GM23338 (cell line): ENCODE measurements around the gene SMYD3. TPM values are rescaled to one million over a fixed set of nuclear protein-coding genes. Genes with fewer than 3 reads are reported as not detected.
A peak's percentile ranks its signal among the peaks of the same experiment; 100 is the strongest.

Experiments used
- ATAC-seq: fragments of 200-7000 bp; cut with Tn5 transposase; 3 replicates; pipeline ENCODE4 v1.9.1; 2020
- DNase-seq: peaks from one replicate; pipeline ENCODE4 v3.0.0-alpha.2; 2015; ENCODE audit warnings: low spot score
- H2AFZ ChIP-seq: fragments of 200-600 bp; sonication (generic); 2 replicates; pipeline ENCODE4 v1.8.0; 2016; ENCODE audit warnings: antibody characterized with exemption, mild to moderate bottlenecking, moderate library complexity
- H3F3A ChIP-seq: fragments of 200-600 bp; sonication (generic); replicated peaks from 2 replicates; pipeline ENCODE4 v1.8.0; 2017; ENCODE audit warnings: antibody characterized with exemption, mixed run types, low read depth
- H3K27ac ChIP-seq: fragments of 200-600 bp; sonication (generic); 2 replicates; pipeline ENCODE4 v1.6.1; 2016; ENCODE audit warnings: low read depth
- H3K27me3 ChIP-seq: fragments of 200-600 bp; sonication (generic); 2 replicates; pipeline ENCODE4 v1.8.0; 2016; ENCODE audit warnings: mild to moderate bottlenecking, mixed run types, moderate library complexity; ENCODE audit not compliant: insufficient read depth
- H3K36me3 ChIP-seq: fragments of 200-600 bp; sonication (generic); 2 replicates; pipeline ENCODE4 v1.8.0; 2016; ENCODE audit warnings: mild to moderate bottlenecking; ENCODE audit not compliant: insufficient read depth
- H3K4me1 ChIP-seq: fragments of 200-600 bp; sonication (generic); 2 replicates; pipeline ENCODE4 v1.8.0; 2016; ENCODE audit warnings: mild to moderate bottlenecking, moderate library complexity; ENCODE audit not compliant: insufficient read depth
- H3K4me2 ChIP-seq: fragments of 200-600 bp; sonication (generic); 2 replicates; pipeline ENCODE4 v1.7.1; 2017; ENCODE audit warnings: mixed run types
- H3K4me3 ChIP-seq: fragments of 200-600 bp; sonication (generic); 2 replicates; pipeline ENCODE4 v1.6.1; 2016; ENCODE audit warnings: mixed run types
- H3K79me2 ChIP-seq: fragments of 200-600 bp; sonication (generic); replicated peaks from 2 replicates; pipeline ENCODE4 v1.8.0; 2017; ENCODE audit warnings: mild to moderate bottlenecking; ENCODE audit not compliant: insufficient read depth
- H3K9me2 ChIP-seq: fragments of 200-600 bp; sonication (generic); 2 replicates; pipeline ENCODE4 v1.8.0; 2017; ENCODE audit not compliant: insufficient read depth
- H4K20me1 ChIP-seq: fragments of 200-600 bp; sonication (generic); replicated peaks from 2 replicates; pipeline ENCODE4 v1.8.0; 2017; ENCODE audit warnings: mild to moderate bottlenecking; ENCODE audit not compliant: insufficient read depth
- H3K27ac Mint-ChIP-seq: 2 replicates; pipeline ENCODE4 v1.8.0; 2020; ENCODE audit warnings: inconsistent platforms, mild to moderate bottlenecking, moderate library complexity, mixed read lengths
- H3K27me3 Mint-ChIP-seq: 3 replicates; pipeline ENCODE4 v1.8.0; 2022; ENCODE audit warnings: low read depth, mild to moderate bottlenecking, moderate library complexity, mixed read lengths, inconsistent platforms; ENCODE audit not compliant: insufficient read depth, poor library complexity
- H3K36me3 Mint-ChIP-seq: 3 replicates; pipeline ENCODE4 v1.8.0; 2021; ENCODE audit warnings: low read depth, mild to moderate bottlenecking, inconsistent platforms, moderate library complexity, mixed read lengths
- H3K4me1 Mint-ChIP-seq: 3 replicates; pipeline ENCODE4 v1.8.0; 2020; ENCODE audit warnings: mild to moderate bottlenecking, inconsistent platforms, mixed read lengths
- H3K4me3 Mint-ChIP-seq: 3 replicates; pipeline ENCODE4 v1.8.0; 2021; ENCODE audit warnings: moderate library complexity, mild to moderate bottlenecking, inconsistent platforms, mixed read lengths
- H3K9me3 Mint-ChIP-seq: 3 replicates; pipeline ENCODE4 v1.8.0; 2020; ENCODE audit warnings: moderate library complexity, mild to moderate bottlenecking, inconsistent platforms, mixed read lengths
- CREB1 ChIP-seq: fragments of 250-450 bp; sonication (Bioruptor Pico); IDR thresholded peaks from 2 replicates; pipeline ENCODE4 v1.5.0; 2020; ENCODE audit warnings: low read depth, mild to moderate bottlenecking, moderate library complexity
- EZH2 ChIP-seq: fragments of 200-600 bp; sonication (generic); IDR thresholded peaks from one replicate; pipeline ENCODE4 v1.8.0; 2017; ENCODE audit warnings: antibody characterized with exemption, mild to moderate bottlenecking, low read depth; ENCODE audit not compliant: unreplicated experiment
- EZH2phosphoT487 ChIP-seq: fragments of 200-600 bp; sonication (generic); IDR thresholded peaks from one replicate; pipeline ENCODE4 v1.8.1; 2018; ENCODE audit warnings: antibody characterized with exemption; ENCODE audit not compliant: unreplicated experiment
- JUNB ChIP-seq: IDR thresholded peaks from one replicate; pipeline ENCODE4 v1.6.1; 2016; ENCODE audit warnings: antibody characterized with exemption; ENCODE audit not compliant: unreplicated experiment
- NANOG ChIP-seq: IDR thresholded peaks from 2 replicates; pipeline ENCODE4 v1.6.1; 2016; ENCODE audit warnings: antibody characterized with exemption, borderline replicate concordance
- STAT1 ChIP-seq: IDR thresholded peaks from one replicate; pipeline ENCODE4 v1.6.1; 2016; ENCODE audit warnings: antibody characterized with exemption; ENCODE audit not compliant: unreplicated experiment
- ZNF114 ChIP-seq: fragments of 250-450 bp; sonication (Bioruptor Pico); IDR thresholded peaks from 2 replicates; pipeline ENCODE4 v1.5.0; 2020; ENCODE audit warnings: mild to moderate bottlenecking, moderate library complexity
- polyA plus RNA-seq: library from polyadenylated mRNA; unstranded; fragments of >200 nt; fragmentation: Nextera tagmentation; extraction: Ambion mirVana; gene quantifications from 2 replicates; pipeline ENCODE4 v1.2.1, GENCODE V29; 2016
- total RNA-seq: library from RNA; depleted of rRNA; stranded (reverse); fragments of >200 nt; shearing (Covaris generic); gene quantifications from 2 replicates; pipeline ENCODE4 v1.2.3, GENCODE V29; 2014
- TF ChIP-seq, protein P1 (sequence below), 2 experiments: fragments of 200-600 bp in 1 of 2; sonication (generic) in 1 of 2; conservative IDR thresholded peaks; 2 replicates each; pipeline versions ENCODE4 v1.5.1 to v1.6.1; 2016 to 2017; ENCODE audit warnings: antibody characterized with exemption in 2 of 2, low read depth in 2 of 2, mild to moderate bottlenecking in 2 of 2, moderate library complexity in 1 of 2
- TF ChIP-seq, protein P2 (sequence below): IDR thresholded peaks from one replicate; pipeline ENCODE4 v1.6.1; 2018; ENCODE audit warnings: antibody characterized with exemption; ENCODE audit not compliant: unreplicated experiment

Gene SMYD3
- total and polyA plus RNA-seq, 2 experiments from 2014 or later, result 31.8 to 34.4 TPM

DNA sequence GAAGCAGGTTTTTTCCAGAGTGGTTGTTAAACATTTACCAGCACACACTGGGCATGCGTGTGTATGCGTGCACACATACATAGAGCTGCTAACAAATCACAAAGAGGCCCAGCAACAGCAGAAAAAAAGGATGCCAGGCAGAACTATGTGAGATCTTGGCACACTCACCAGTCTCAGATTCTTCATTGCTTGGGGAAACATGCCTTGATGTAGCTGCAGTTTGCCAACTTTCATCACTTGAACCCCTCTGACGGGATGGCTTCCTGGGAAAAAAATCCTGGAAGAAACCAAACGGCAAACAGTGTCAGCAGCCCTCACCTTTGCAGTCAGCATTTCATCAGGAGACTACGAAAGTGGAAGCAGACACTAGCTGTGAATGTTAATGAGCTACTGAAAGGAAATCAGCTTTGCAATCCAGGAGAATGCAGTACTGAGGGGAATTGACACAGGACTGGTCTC is 743.2 kb downstream of the SMYD3 start (continued):
- TF ChIP-seq, protein P1, sequence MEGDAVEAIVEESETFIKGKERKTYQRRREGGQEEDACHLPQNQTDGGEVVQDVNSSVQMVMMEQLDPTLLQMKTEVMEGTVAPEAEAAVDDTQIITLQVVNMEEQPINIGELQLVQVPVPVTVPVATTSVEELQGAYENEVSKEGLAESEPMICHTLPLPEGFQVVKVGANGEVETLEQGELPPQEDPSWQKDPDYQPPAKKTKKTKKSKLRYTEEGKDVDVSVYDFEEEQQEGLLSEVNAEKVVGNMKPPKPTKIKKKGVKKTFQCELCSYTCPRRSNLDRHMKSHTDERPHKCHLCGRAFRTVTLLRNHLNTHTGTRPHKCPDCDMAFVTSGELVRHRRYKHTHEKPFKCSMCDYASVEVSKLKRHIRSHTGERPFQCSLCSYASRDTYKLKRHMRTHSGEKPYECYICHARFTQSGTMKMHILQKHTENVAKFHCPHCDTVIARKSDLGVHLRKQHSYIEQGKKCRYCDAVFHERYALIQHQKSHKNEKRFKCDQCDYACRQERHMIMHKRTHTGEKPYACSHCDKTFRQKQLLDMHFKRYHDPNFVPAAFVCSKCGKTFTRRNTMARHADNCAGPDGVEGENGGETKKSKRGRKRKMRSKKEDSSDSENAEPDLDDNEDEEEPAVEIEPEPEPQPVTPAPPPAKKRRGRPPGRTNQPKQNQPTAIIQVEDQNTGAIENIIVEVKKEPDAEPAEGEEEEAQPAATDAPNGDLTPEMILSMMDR (conservative IDR thresholded peaks at IDR 0.05; ENCODE audit: low read depth in 2 of 2), result no peak
- TF ChIP-seq EZH2phosphoT487 (no peak), STAT1 (no peak), JUNB (no peak), NANOG (no peak)
- TF ChIP-seq, protein P2, sequence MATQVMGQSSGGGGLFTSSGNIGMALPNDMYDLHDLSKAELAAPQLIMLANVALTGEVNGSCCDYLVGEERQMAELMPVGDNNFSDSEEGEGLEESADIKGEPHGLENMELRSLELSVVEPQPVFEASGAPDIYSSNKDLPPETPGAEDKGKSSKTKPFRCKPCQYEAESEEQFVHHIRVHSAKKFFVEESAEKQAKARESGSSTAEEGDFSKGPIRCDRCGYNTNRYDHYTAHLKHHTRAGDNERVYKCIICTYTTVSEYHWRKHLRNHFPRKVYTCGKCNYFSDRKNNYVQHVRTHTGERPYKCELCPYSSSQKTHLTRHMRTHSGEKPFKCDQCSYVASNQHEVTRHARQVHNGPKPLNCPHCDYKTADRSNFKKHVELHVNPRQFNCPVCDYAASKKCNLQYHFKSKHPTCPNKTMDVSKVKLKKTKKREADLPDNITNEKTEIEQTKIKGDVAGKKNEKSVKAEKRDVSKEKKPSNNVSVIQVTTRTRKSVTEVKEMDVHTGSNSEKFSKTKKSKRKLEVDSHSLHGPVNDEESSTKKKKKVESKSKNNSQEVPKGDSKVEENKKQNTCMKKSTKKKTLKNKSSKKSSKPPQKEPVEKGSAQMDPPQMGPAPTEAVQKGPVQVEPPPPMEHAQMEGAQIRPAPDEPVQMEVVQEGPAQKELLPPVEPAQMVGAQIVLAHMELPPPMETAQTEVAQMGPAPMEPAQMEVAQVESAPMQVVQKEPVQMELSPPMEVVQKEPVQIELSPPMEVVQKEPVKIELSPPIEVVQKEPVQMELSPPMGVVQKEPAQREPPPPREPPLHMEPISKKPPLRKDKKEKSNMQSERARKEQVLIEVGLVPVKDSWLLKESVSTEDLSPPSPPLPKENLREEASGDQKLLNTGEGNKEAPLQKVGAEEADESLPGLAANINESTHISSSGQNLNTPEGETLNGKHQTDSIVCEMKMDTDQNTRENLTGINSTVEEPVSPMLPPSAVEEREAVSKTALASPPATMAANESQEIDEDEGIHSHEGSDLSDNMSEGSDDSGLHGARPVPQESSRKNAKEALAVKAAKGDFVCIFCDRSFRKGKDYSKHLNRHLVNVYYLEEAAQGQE, result no peak

DNA sequence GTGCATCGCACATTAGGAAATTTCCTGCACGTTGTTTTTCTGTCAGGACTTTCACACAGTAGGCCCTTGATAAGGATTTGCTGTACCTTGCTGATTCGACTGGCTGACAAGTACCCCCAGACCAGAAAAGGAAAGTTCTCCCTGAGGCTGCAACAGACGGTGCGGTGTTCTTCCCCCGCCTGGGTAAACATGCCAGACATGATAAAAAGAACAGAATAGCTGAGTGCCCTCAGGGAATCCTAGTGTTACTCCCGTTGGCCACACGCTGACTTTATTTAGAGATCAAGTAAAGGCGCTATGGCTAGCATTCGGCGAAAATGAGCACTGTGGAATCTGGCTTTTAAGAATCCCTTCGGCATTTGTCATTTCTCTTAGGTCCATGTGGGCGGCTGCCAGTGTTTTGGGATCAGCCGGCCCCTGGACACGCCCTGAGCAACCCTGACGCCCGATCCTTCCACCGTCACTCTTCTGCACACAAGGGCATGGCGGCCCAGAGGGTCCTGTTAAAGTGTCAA is 744.6 kb downstream of the SMYD3 start:
- Mint-ChIP-seq H3K9me3 (no peaks in the 10 kb centered on the region), H3K27me3 (peaks cover 4% of the 10 kb centered on the region), H3K4me3 (no peak overlapping the region), H3K27ac (0 out of 2 replicates have a peak overlapping the region, but pooled peaks have one; percentile 62), H3K4me1 (peaks cover 22% of the 10 kb centered on the region), H3K36me3 (no peaks in the 10 kb centered on the region)
- H3K27ac ChIP-seq, result no peak overlapping the region
- no peaks in the 10 kb centered on the region for H3K36me3 ChIP-seq
- no peak for TF ChIP-seq CREB1
- no peaks in the 10 kb centered on the region; the same call in 1 of the 2 replicates for H3K9me2 ChIP-seq
- no peaks in the 10 kb centered on the region for H3K27me3 ChIP-seq
- DNase-seq, result no peak
- no peaks in the 10 kb centered on the region; the same call in 1 of the 2 replicates for H3K4me1 ChIP-seq
- no peaks in the 10 kb centered on the region for H4K20me1 ChIP-seq
- no peak overlapping the region for H3K4me2 ChIP-seq
- ATAC-seq, result no peak; the same call in 2 of the 3 replicates
- no peak overlapping the region for H3K4me3 ChIP-seq
- H3K79me2 ChIP-seq, result no peaks in the 10 kb centered on the region
- no peak overlapping the region for H2AFZ ChIP-seq
- no peaks in the 10 kb centered on the region for H3F3A ChIP-seq

DNA sequence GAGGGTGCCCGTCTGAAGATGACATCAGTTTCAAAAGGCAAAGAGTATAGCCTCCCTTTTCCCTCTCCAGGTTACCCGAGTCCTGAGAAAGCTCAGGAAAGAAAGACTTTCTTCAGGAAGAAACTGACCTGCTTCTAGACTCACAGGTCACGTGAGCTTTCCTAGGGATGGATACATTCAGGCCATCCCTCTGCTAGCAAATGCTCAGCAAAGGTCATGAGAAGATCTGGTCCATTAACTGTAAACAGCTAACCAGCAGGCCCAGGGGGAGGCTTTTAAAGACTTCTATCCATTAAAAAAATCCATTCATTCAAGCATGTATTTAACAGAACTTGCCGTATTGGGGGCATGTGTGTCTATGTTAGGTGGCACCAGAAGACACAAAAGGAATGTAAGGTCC is 746.8 kb downstream of the SMYD3 start:
- Histone ChIP-seq H3K79me2 (no peaks in the 10 kb centered on the region), H3K27ac (no peak overlapping the region), H3K4me3 (no peak overlapping the region), H3K4me1 (no peaks in the 10 kb centered on the region; the same call in 1 of the 2 replicates), H3K36me3 (no peaks in the 10 kb centered on the region), H4K20me1 (no peaks in the 10 kb centered on the region), H3K4me2 (no peak overlapping the region), H3K9me2 (no peaks in the 10 kb centered on the region; the same call in 1 of the 2 replicates), H3F3A (no peaks in the 10 kb centered on the region), H2AFZ (no peak overlapping the region), H3K27me3 (no peaks in the 10 kb centered on the region)
- no peak overlapping the region for H3K4me3 Mint-ChIP-seq
- no peaks in the 10 kb centered on the region for H3K9me3 Mint-ChIP-seq
- peaks cover 22% of the 10 kb centered on the region for H3K4me1 Mint-ChIP-seq
- H3K27ac Mint-ChIP-seq, result no peak overlapping the region
- peaks cover 2% of the 10 kb centered on the region for H3K27me3 Mint-ChIP-seq
- H3K36me3 Mint-ChIP-seq, result peaks cover 3% of the 10 kb centered on the region; the same call in 1 of the 3 replicates
- ATAC-seq (no peak), DNase-seq (no peak)
- TF ChIP-seq NANOG (no peak), EZH2 (no peak), CREB1 (no peak), EZH2phosphoT487 (no peak), STAT1 (no peak), ZNF114 (CRISPR knock-in tag) (no peak)
